ENCODE results near the gene FKBP15. TPM values are rescaled to one million over a fixed set of nuclear protein-coding genes. Genes with fewer than 3 reads are reported as not detected.

FKBP15 gene
- total RNA-seq, 2 donors from 2014 or later = 25.5 to 29.7 TPM

GRCh38 chr9:113192455-113192854 lies 28.6 kb downstream of the FKBP15 start:
- intact Hi-C loops (cut with DNase I) = no loop called here
- DNase-seq (ENCODE audit: low spot score) = no peak

GRCh38 chr9:113187929-113188595 lies 33.0 kb downstream of the FKBP15 start:
- intact Hi-C loops (cut with DNase I) = no loop called here
- DNase-seq (ENCODE audit: low spot score) = peak; percentile 89

- intact Hi-C loops (cut with DNase I) = no loop called here
- DNase-seq (ENCODE audit: low spot score) = no peak
These were observed 34.8 kb downstream of the FKBP15 start for GRCh38 chr9:113186137-113186755.

- intact Hi-C loops (cut with DNase I) = no loop called here
- no peak for DNase-seq (ENCODE audit: low spot score)
These were observed 35.8 kb downstream of the FKBP15 start for GRCh38 chr9:113185271-113185670.

- intact Hi-C loops (cut with DNase I) = no loop called here
- DNase-seq (ENCODE audit: low spot score) = no peak
These were observed 36.5 kb downstream of the FKBP15 start for GRCh38 chr9:113184539-113184938.

- intact Hi-C loops (cut with DNase I) = no loop called here
- no peak for DNase-seq (ENCODE audit: low spot score)
These were observed 37.1 kb downstream of the FKBP15 start for GRCh38 chr9:113183956-113184488.

- DNase-seq (ENCODE audit: low spot score) = no peak
- intact Hi-C loops (cut with DNase I) = no loop called here
These were observed 39.9 kb downstream of the FKBP15 start for GRCh38 chr9:113181165-113181564.

- DNase-seq (ENCODE audit: low spot score) = no peak
- intact Hi-C loops (cut with DNase I) = no loop called here
These were observed 41.2 kb downstream of the FKBP15 start for GRCh38 chr9:113179839-113180238.

- DNase-seq (ENCODE audit: low spot score) = no peak
- intact Hi-C loops (cut with DNase I) = no loop called here
These were observed 43.0 kb downstream of the FKBP15 start for GRCh38 chr9:113178087-113178486.

- intact Hi-C loops (cut with DNase I) = no loop called here
- DNase-seq (ENCODE audit: low spot score) = no peak
These were observed 43.8 kb downstream of the FKBP15 start for GRCh38 chr9:113177251-113177650.

- DNase-seq (ENCODE audit: low spot score) = no peak
- intact Hi-C loops (cut with DNase I) = no loop called here
These were observed 44.3 kb downstream of the FKBP15 start for GRCh38 chr9:113176803-113177202.

GRCh38 chr9:113173341-113173740 lies 47.7 kb downstream of the FKBP15 start:
- intact Hi-C loops (cut with DNase I) = no loop called here
- DNase-seq (ENCODE audit: low spot score) = no peak

- DNase-seq (ENCODE audit: low spot score) = no peak
- intact Hi-C loops (cut with DNase I) = loop anchor here in 1 of 2 donors (5.0 kb wide), 1 partner anchor 183 kb away; no protein-coding TSS in a partner anchor
These were observed 52.3 kb downstream of the FKBP15 start for GRCh38 chr9:113168809-113169208.

GRCh38 chr9:113166039-113166438 lies 55.0 kb downstream of the FKBP15 start:
- no peak for DNase-seq (ENCODE audit: low spot score)
- intact Hi-C loops (cut with DNase I) = loop anchor here in 1 of 2 donors (5.0 kb wide), 1 partner anchor 186 kb away; no protein-coding TSS in a partner anchor

GRCh38 chr9:113164536-113165300 lies 56.4 kb downstream of the FKBP15 start:
- no peak for DNase-seq (ENCODE audit: low spot score)
- intact Hi-C loops (cut with DNase I) = loop anchor here in 1 of 2 donors (5.0 kb wide), 1 partner anchor 188 kb away; no protein-coding TSS in a partner anchor

- no peak for DNase-seq (ENCODE audit: low spot score)
- intact Hi-C loops (cut with DNase I) = no loop called here
These were observed 58.1 kb downstream of the FKBP15 start for GRCh38 chr9:113163001-113163400.

GRCh38 chr9:113160571-113160970 lies 60.5 kb downstream of the FKBP15 start:
- intact Hi-C loops (cut with DNase I) = no loop called here
- no peak for DNase-seq (ENCODE audit: low spot score)

- intact Hi-C loops (cut with DNase I) = no loop called here
- DNase-seq (ENCODE audit: low spot score) = no peak
These were observed 62.6 kb downstream of the FKBP15 start for GRCh38 chr9:113158446-113158845.

GRCh38 chr9:113156880-113157279 lies 64.2 kb downstream of the FKBP15 start:
- intact Hi-C loops (cut with DNase I) = no loop called here
- no peak for DNase-seq (ENCODE audit: low spot score)

All from posterior vena cava (tissue), 2 donors.